Endodermal cell (in vitro differentiated cells): ENCODE data around the gene GABRB1. TPM values are rescaled to one million over a fixed set of nuclear protein-coding genes. Genes with fewer than 3 reads are reported as not detected.

ENCODE experiments used
- DNase-seq: peaks from one replicate; pipeline ENCODE4 v3.0.0-alpha.2; 2017
- H3K27ac ChIP-seq: 2 replicates; pipeline ENCODE4 v1.5.1; 2013; ENCODE audit warnings: mild to moderate bottlenecking, low read depth, low read length, moderate library complexity
- H3K27me3 ChIP-seq: 2 replicates; pipeline ENCODE4 v1.6.1; 2013; ENCODE audit warnings: mild to moderate bottlenecking, low read length, moderate library complexity; ENCODE audit not compliant: insufficient read depth, control insufficient read depth, poor library complexity, severe bottlenecking
- H3K36me3 ChIP-seq: 2 replicates; pipeline ENCODE4 v1.7.0; 2013; ENCODE audit warnings: mild to moderate bottlenecking, low read length, moderate library complexity; ENCODE audit not compliant: control insufficient read depth, insufficient read depth
- H3K4me1 ChIP-seq: one replicate; pipeline ENCODE4 v1.7.0; 2013; ENCODE audit warnings: low read length; ENCODE audit not compliant: control insufficient read depth, insufficient read depth
- H3K4me3 ChIP-seq: 2 replicates; pipeline ENCODE4 v1.5.1; 2013; ENCODE audit warnings: mild to moderate bottlenecking, low read length, moderate library complexity
- H3K9ac ChIP-seq: 2 replicates; pipeline ENCODE4 v1.6.1; 2013; ENCODE audit warnings: mild to moderate bottlenecking, low read length, moderate library complexity; ENCODE audit not compliant: poor library complexity, severe bottlenecking; ENCODE audit errors: extremely low read depth
- H3K9me3 ChIP-seq: 2 replicates; pipeline ENCODE4 v1.6.1; 2013; ENCODE audit warnings: mild to moderate bottlenecking, low read length, moderate library complexity; ENCODE audit not compliant: control insufficient read depth
- H3K27ac Mint-ChIP-seq: 2 replicates; pipeline ENCODE4 v1.8.0; 2020; ENCODE audit warnings: mixed read lengths
- H3K27me3 Mint-ChIP-seq: 2 replicates; pipeline ENCODE4 v1.8.0; 2021; ENCODE audit warnings: mild to moderate bottlenecking, mixed read lengths; ENCODE audit not compliant: insufficient read depth
- H3K36me3 Mint-ChIP-seq: 2 replicates; pipeline ENCODE4 v1.8.0; 2020; ENCODE audit warnings: low read depth, mixed read lengths
- H3K4me1 Mint-ChIP-seq: 2 replicates; pipeline ENCODE4 v1.8.0; 2020; ENCODE audit warnings: mixed read lengths
- H3K4me3 Mint-ChIP-seq: 2 replicates; pipeline ENCODE4 v1.8.0; 2020; ENCODE audit warnings: mild to moderate bottlenecking, moderate library complexity, mixed read lengths
- H3K9me3 Mint-ChIP-seq: 2 replicates; pipeline ENCODE4 v1.8.0; 2020; ENCODE audit warnings: mild to moderate bottlenecking, mixed read lengths
- WGBS, 2 experiments: methylation state at CpG; one replicate each; pipeline versions ENCODE4 v1.1.5 to v1.1.7; 2013; ENCODE audit warnings: missing lambda C conversion rate in 2 of 2, mixed read lengths in 1 of 2; ENCODE audit not compliant: insufficient coverage in 1 of 2, insufficient read length in 1 of 2; 5-methylcytosine and 5-hydroxymethylcytosine counted together
- total RNA-seq, 2 donors: library from RNA; stranded (reverse); fragmentation: NEBNext Ultra II Directional in 1 of 2; extraction: Animal tissue kit (Norgen Biotek cat#: 25700) in 1 of 2; gene quantifications; 2 replicates in 1 of 2; 3 replicates in 1 of 2; pipeline ENCODE4 v1.2.1, GENCODE V29; 2021
- TF ChIP-seq, protein P1 (sequence below): fragments of 200-600 bp; sonication (generic); conservative IDR thresholded peaks from 2 replicates; pipeline ENCODE4 v1.5.0; 2021; ENCODE audit warnings: antibody characterized with exemption, mild to moderate bottlenecking

GABRB1 gene
- total RNA-seq, 2 donors from 2014 or later: not detected

DNA sequence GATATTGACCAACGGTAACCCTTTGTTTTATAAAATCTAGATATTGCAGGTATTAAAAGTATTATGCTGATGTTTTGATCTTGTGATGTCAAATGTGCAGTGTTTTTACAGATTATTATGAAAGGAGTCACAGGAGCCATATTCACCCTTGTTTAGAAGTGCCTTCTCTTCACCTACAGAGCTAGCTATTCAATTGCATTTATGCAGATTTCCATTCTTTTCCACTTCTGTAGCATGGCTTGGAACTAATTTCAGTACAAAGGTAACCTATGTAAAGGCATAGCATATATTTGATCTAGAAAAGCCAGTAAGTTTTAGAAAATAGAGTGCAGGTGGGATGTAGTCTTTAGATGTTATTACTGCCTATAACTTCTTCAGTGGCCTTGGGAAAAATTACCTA is 176.2 kb downstream of the GABRB1 start:
- H3K36me3 Mint-ChIP-seq: no peaks in the 10 kb centered on the region
- Histone ChIP-seq H3K4me3 (no peak overlapping the region), H3K4me1 (peaks cover 2% of the 10 kb centered on the region), H3K36me3 (no peaks in the 10 kb centered on the region), H3K9ac (no peak overlapping the region), H3K27ac (no peak overlapping the region), H3K9me3 (no peaks in the 10 kb centered on the region), H3K27me3 (no peaks in the 10 kb centered on the region)
- no peaks in the 10 kb centered on the region for H3K27me3 Mint-ChIP-seq
- no peak for DNase-seq
- H3K4me3 Mint-ChIP-seq: no peak overlapping the region
- no peak overlapping the region for H3K27ac Mint-ChIP-seq
- TF ChIP-seq, protein P1, sequence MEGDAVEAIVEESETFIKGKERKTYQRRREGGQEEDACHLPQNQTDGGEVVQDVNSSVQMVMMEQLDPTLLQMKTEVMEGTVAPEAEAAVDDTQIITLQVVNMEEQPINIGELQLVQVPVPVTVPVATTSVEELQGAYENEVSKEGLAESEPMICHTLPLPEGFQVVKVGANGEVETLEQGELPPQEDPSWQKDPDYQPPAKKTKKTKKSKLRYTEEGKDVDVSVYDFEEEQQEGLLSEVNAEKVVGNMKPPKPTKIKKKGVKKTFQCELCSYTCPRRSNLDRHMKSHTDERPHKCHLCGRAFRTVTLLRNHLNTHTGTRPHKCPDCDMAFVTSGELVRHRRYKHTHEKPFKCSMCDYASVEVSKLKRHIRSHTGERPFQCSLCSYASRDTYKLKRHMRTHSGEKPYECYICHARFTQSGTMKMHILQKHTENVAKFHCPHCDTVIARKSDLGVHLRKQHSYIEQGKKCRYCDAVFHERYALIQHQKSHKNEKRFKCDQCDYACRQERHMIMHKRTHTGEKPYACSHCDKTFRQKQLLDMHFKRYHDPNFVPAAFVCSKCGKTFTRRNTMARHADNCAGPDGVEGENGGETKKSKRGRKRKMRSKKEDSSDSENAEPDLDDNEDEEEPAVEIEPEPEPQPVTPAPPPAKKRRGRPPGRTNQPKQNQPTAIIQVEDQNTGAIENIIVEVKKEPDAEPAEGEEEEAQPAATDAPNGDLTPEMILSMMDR: no peak
- H3K4me1 Mint-ChIP-seq: peaks cover 3% of the 10 kb centered on the region
- no peaks in the 10 kb centered on the region for H3K9me3 Mint-ChIP-seq
- WGBS, 2 experiments: 76% methylated on average over 1 of the region's 1 CpG; no CpG with 5 or more reads in 1 of the 2 experiments

DNA sequence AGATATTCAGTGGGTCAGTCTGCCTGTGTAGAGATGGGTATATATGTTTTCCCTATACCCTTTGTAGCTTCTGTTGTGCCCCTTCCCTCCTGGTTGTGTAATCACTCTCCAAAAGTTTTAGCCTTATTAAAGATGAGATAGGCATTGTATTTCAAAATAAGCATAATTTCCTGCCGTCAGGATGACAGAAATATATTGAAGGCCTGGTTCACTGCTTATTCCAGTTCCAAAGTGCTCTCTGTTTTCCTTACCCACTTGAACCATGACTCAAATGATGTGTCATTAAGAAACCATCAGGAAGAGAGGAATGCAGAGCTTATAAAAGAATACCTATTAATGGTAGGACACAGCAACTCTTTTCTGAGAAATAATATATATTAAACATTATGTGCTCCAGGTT is 178.5 kb downstream of the GABRB1 start:
- WGBS, 2 experiments: 100% methylated on average over 1 of the region's 1 CpG; no CpG with 5 or more reads in 1 of the 2 experiments
- H3K4me1 Mint-ChIP-seq: peaks cover 12% of the 10 kb centered on the region
- Histone ChIP-seq H3K36me3 (no peaks in the 10 kb centered on the region), H3K9me3 (no peaks in the 10 kb centered on the region), H3K9ac (no peak overlapping the region), H3K4me1 (peaks cover 2% of the 10 kb centered on the region), H3K27ac (no peak overlapping the region), H3K27me3 (peaks cover 6% of the 10 kb centered on the region), H3K4me3 (no peak overlapping the region)
- H3K4me3 Mint-ChIP-seq: no peak overlapping the region
- no peak for DNase-seq
- TF ChIP-seq, protein P1: no peak
- no peaks in the 10 kb centered on the region for H3K36me3 Mint-ChIP-seq
- no peaks in the 10 kb centered on the region for H3K27me3 Mint-ChIP-seq
- no peaks in the 10 kb centered on the region for H3K9me3 Mint-ChIP-seq
- no peak overlapping the region for H3K27ac Mint-ChIP-seq

DNA sequence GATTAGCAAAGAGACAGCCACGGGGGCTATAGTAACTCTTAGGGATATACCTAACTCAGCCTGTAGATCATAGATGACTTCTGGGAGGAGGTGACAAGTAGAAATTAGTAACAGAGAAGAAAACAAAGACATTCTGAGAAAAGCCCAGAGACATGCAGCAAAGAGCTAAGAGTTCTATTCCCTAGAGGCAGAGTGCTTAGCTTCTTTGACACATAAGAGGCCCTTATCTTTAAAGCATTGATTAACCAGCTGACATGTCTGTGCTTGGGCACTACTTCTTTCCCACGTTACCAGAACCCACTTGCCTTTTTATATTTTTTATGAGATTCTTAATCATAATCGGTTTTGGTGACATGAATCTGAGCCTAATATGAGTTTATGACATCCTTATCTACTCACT is 179.5 kb downstream of the GABRB1 start:
- 81% methylated on average over 3 of the region's 3 CpGs; no CpG with 5 or more reads in 1 of the 2 experiments for WGBS, 2 experiments
- TF ChIP-seq, protein P1: no peak
- H3K4me1 ChIP-seq: peaks cover 2% of the 10 kb centered on the region

More for the DNA sequence above, 179.5 kb downstream of the GABRB1 start:
- no peak overlapping the region for H3K27ac ChIP-seq
- no peaks in the 10 kb centered on the region for H3K36me3 Mint-ChIP-seq
- H3K27me3 ChIP-seq: peaks cover 6% of the 10 kb centered on the region
- no peaks in the 10 kb centered on the region for H3K9me3 ChIP-seq
- no peaks in the 10 kb centered on the region for H3K27me3 Mint-ChIP-seq
- no peaks in the 10 kb centered on the region for H3K36me3 ChIP-seq
- DNase-seq: no peak
- H3K9ac ChIP-seq: no peak overlapping the region
- H3K4me1 Mint-ChIP-seq: peaks cover 12% of the 10 kb centered on the region
- no peak overlapping the region for H3K27ac Mint-ChIP-seq
- H3K4me3 Mint-ChIP-seq: no peak overlapping the region
- H3K9me3 Mint-ChIP-seq: no peaks in the 10 kb centered on the region
- H3K4me3 ChIP-seq: no peak overlapping the region
